ENCODE results near the gene NT5C3B.
"Not testable (repeated sequence)": the region's sequence is repeated elsewhere in the genome, so short reads cannot be mapped to it uniquely, and the experiment has no call there.

The NT5C3B gene

GRCh38 chr17:41781404-41782110, 54.5 kb downstream of the NT5C3B start:
- DNase-seq: no peak

- DNase-seq: no peak
These were observed 56.1 kb downstream of the NT5C3B start for GRCh38 chr17:41779954-41780353.

- DNase-seq: no peak
These were observed 58.4 kb downstream of the NT5C3B start for GRCh38 chr17:41777574-41778188.

DNA sequence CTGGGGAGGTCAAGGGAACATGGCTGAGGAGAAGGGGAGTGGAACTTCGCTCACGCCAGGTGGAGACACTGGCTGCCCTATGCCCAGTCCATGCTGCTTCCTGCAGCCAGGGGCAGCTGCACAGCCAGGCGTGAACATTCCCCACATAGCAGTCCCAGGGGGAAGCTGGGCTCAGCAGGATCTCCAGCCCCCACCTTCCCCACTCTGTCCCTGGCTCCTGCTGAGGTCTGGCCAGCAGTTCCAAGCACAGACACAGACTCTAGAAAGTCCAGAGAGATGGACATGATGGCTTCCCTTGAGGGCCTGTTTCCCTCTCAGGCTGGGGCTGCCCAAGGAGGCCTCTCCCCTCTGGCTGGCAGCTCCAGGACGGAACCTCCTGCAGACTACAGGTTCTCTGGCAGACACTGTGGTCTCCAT, 58.9 kb downstream of the NT5C3B start:
- DNase-seq: no peak

- not testable (repeated sequence) for DNase-seq
These were observed 59.7 kb downstream of the NT5C3B start for GRCh38 chr17:41776262-41776900.

DNA sequence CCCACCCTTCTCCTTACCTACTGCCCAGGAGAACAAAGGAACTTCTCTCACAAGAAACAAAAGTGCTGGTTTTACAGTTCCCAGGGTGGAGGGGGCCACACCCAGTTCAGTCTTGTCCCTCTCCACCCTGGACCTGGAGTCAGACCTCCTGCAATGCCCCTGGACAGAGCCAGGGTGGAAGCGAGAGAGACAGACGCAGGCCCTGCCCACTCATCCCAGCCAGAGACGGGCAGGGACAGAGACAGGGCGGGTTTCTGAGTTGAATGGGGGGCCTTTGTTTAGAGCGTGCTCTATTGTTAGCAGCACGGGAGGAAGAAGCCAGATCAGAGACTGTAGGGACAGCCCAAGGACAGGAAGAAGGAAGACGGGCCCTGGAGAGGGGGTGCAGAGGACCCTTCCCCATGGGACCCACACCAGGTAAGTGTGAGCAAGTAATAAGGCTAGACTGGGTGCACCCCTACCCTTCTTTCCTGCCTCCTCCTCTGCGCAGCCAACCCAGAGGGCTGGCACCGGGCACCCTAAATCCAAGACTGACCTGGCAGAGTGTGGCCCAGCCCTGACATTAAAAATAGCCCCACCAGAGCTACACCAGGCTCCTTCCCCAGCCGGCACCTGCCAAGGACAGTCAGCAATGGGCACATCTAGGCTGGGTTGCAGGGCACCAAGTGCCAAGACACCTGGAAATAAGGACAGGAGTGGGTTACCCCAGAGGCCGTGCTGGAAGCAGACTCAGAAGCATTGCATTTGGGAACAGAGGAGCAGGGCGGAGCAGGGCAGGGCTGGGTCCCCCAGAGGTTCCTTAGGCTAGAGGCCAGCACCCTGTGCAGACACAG, 60.4 kb downstream of the NT5C3B start:
- no peak for DNase-seq

Data from GF-D8 (cell line).